GM18526 (cell line): ENCODE results near the gene SMAD5.

Experiments
- POLR2A ChIP-seq: IDR thresholded peaks from 3 replicates; pipeline ENCODE4 v1.6.1; 2011; ENCODE audit not compliant: insufficient read length; ENCODE audit errors: extremely low read depth

The SMAD5 gene

GRCh38 chr5:136200130-136200529 lies 67.5 kb downstream of the SMAD5 start:
- no peak for TF ChIP-seq POLR2A

- TF ChIP-seq POLR2A, result no peak
These were observed 68.1 kb downstream of the SMAD5 start for GRCh38 chr5:136200761-136201160.

- no peak for TF ChIP-seq POLR2A
These were observed 69.2 kb downstream of the SMAD5 start for GRCh38 chr5:136201870-136202269.

- no peak for TF ChIP-seq POLR2A
These were observed 70.0 kb downstream of the SMAD5 start for GRCh38 chr5:136202469-136203205.

- no peak for TF ChIP-seq POLR2A
These were observed 70.8 kb downstream of the SMAD5 start for GRCh38 chr5:136203303-136203922.

- TF ChIP-seq POLR2A, result no peak
These were observed 72.5 kb downstream of the SMAD5 start for GRCh38 chr5:136205061-136205702.

GRCh38 chr5:136205941-136206340 lies 73.3 kb downstream of the SMAD5 start:
- TF ChIP-seq POLR2A, result no peak

GRCh38 chr5:136206361-136206760 lies 73.7 kb downstream of the SMAD5 start:
- TF ChIP-seq POLR2A, result no peak

- no peak for TF ChIP-seq POLR2A
These were observed 75.0 kb downstream of the SMAD5 start for GRCh38 chr5:136207631-136208030.

- TF ChIP-seq POLR2A, result no peak
These were observed 76.3 kb downstream of the SMAD5 start for GRCh38 chr5:136208916-136209315.

- TF ChIP-seq POLR2A, result no peak
These were observed 76.8 kb downstream of the SMAD5 start for GRCh38 chr5:136209346-136209910.

GRCh38 chr5:136210259-136210658 lies 77.6 kb downstream of the SMAD5 start:
- no peak for TF ChIP-seq POLR2A

- no peak for TF ChIP-seq POLR2A
These were observed 78.8 kb downstream of the SMAD5 start for GRCh38 chr5:136211282-136212040.

- TF ChIP-seq POLR2A, result no peak
These were observed 79.6 kb downstream of the SMAD5 start for GRCh38 chr5:136212252-136212721.

- TF ChIP-seq POLR2A, result no peak
These were observed 81.4 kb downstream of the SMAD5 start for GRCh38 chr5:136213919-136214493.
